Fibroblast of pulmonary artery (primary cell): ENCODE results near the gene RGS12.

Experiments
- DNase-seq: peaks from one replicate; pipeline ENCODE4 v3.0.0-alpha.2; 2010; ENCODE audit warnings: low read depth
- H3K4me3 ChIP-seq: replicated peaks from 2 replicates; pipeline ENCODE4 v1.5.1; 2011; ENCODE audit warnings: low read depth, mild to moderate bottlenecking, control low read depth, low read length, moderate library complexity
- TF ChIP-seq, protein P1 (sequence below): IDR thresholded peaks from 2 replicates; pipeline ENCODE4 v1.5.1; 2011; ENCODE audit warnings: mild to moderate bottlenecking, control low read depth, low read length, inconsistent platforms; ENCODE audit errors: missing control alignments

Gene RGS12

DNA sequence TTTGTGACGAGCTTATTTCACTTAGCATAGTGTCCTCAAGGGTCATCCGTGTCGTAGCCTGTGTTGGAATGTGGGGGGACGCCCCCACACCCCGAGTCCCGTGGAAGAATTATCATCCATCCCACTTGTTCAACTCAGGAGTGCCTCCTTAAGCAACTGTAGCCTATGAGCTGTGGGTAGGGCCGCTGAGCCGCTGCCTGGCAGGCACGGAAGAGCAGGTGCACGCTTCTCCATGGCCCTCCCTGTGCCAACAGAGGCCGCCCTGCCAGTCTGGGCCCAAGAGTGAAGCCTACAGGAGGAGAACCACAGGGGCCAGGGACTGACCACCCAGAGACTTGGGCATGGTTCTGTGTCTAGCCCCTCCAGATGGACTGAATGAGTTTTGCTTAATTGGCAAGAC lies 2.3 kb upstream of the RGS12 start:
- no peak for DNase-seq
- TF ChIP-seq, protein P1, sequence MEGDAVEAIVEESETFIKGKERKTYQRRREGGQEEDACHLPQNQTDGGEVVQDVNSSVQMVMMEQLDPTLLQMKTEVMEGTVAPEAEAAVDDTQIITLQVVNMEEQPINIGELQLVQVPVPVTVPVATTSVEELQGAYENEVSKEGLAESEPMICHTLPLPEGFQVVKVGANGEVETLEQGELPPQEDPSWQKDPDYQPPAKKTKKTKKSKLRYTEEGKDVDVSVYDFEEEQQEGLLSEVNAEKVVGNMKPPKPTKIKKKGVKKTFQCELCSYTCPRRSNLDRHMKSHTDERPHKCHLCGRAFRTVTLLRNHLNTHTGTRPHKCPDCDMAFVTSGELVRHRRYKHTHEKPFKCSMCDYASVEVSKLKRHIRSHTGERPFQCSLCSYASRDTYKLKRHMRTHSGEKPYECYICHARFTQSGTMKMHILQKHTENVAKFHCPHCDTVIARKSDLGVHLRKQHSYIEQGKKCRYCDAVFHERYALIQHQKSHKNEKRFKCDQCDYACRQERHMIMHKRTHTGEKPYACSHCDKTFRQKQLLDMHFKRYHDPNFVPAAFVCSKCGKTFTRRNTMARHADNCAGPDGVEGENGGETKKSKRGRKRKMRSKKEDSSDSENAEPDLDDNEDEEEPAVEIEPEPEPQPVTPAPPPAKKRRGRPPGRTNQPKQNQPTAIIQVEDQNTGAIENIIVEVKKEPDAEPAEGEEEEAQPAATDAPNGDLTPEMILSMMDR: no peak
- no peak overlapping the region for H3K4me3 ChIP-seq

DNA sequence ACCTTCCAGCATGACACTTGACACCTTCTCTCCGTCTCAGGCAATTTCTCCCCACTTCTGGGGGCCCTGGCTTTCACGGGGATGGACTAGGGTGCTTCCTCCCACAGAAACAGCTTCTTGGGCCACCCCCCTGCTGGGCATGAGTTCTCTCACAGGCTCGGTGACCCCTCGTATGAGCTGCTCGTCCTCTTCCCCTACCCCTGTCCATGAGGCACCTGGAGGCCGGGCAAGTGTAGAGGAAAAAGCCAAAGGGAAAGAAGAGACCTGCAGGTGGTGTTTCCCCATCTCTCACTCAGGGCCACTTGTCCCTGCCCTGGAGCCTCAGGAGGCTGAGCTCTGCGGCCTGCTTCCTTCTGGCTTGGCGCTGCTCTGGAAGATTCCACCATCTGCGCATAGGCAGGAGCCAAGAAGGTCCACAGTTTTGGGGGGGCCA lies 1.9 kb upstream of the RGS12 start:
- TF ChIP-seq, protein P1: no peak
- DNase-seq: no peak
- no peak overlapping the region for H3K4me3 ChIP-seq

DNA sequence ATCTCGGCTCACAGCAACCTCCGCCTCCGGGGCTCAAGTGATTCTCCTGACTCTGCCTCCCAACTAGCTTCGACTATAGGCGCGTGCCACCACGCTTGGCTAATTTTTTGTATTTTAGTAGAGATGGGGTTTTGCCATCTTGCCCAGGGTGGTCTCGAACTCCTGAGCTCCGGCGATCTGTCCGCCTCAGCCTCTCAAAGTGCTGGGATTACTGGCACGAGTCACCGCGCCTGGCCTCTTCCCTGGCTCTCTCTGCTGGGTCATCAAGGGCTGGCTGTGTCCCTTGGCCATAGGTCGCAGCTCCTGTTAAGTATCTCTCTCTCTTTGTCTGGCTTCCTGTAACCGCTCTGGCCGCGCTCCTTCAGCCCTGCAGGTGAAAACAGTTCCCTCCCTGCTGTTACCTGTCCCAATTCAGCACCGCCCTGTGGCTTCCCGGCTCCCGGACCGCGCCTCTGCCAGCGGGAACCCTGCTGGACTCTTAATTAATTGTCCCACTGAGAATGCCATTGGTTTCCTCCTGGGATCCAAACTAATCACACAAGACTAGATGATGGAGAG lies 1.3 kb upstream of the RGS12 start:
- H3K4me3 ChIP-seq: peak overlapping the region; percentile 77
- no peak for DNase-seq
- TF ChIP-seq, protein P1: no peak

DNA sequence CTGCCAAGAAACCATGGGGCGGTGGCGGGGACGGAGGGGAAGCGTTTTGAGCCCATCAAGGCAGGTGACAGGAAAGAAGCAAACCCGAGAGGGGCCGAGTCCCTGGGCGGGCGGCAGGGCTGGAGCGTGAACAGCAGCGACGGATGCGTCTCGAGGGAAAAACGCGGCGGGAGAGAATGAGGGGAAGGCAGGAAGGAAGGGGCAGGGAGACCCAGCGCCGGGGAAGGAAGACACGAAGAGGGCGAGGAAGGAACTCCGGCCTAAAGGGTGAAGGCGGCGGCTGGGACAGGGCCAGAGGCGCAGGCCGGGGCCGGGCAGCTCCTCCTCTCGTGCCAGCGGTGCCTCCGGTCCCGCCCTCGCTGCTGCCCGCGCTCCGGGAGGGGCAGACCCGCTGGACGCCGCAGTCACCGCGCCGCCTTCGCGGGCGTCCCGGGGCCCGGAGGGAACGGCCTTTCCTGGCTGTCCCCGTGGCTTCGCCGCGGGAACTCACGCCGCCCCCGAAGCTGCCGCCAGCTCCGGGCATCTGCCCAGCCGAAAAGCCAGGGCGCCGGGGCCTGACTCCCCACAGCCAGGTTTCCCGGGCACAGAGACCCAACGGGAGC lies 751 bp upstream of the RGS12 start:
- DNase-seq: peak; percentile 24
- TF ChIP-seq, protein P1: no peak
- peak overlapping the region; percentile 77 for H3K4me3 ChIP-seq

DNA sequence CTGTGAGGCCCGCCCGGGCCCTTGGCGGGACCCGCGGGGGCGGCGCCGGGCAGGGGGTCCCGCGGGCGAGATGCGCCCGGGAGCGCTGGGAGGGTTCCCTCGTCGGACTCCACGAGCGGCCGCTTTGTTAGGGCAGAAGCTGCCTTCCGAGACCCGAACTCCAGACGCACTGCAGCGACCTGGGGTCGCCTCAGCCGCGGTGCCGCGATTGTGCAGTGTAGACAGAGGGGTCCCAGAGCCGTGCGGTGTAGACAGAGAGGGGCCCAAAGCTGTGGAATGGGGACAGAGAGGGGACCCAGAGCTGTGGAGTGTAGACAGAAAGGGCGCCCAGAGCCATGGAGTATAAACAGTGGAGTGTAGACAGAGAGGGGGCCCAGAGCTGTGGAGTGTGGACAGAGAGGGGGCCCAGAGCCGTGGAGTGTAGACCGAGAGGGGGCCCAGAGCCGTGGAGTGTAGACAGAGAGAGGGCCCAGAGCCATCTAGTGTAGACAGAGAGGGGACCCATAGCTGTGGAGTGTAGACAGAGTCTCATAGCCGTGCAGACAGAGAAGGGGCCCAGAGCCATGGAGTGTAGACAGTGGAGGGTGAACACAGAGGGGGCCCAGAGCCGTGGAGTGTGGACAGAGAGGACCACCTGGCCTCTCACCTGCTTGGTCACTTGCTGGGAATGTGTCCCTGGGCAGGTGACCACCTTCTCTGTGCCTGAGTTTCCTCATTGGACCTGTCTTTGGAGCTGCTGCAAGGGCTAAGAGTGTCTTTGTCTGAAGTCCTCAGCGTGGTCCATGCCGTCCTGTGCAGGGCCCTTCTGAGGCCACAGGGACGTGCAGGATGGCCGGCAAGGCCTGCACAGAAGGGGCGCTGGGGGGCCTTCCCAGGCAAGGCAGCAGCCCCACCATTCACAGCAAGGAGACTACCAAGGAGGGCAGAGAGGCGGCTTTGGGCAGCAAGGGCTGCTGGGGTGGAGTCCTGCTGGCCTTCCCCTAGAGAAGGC lies 875 bp downstream of the RGS12 start:
- TF ChIP-seq, protein P1: no peak
- H3K4me3 ChIP-seq: peak overlapping the region; percentile 76
- DNase-seq: no peak

DNA sequence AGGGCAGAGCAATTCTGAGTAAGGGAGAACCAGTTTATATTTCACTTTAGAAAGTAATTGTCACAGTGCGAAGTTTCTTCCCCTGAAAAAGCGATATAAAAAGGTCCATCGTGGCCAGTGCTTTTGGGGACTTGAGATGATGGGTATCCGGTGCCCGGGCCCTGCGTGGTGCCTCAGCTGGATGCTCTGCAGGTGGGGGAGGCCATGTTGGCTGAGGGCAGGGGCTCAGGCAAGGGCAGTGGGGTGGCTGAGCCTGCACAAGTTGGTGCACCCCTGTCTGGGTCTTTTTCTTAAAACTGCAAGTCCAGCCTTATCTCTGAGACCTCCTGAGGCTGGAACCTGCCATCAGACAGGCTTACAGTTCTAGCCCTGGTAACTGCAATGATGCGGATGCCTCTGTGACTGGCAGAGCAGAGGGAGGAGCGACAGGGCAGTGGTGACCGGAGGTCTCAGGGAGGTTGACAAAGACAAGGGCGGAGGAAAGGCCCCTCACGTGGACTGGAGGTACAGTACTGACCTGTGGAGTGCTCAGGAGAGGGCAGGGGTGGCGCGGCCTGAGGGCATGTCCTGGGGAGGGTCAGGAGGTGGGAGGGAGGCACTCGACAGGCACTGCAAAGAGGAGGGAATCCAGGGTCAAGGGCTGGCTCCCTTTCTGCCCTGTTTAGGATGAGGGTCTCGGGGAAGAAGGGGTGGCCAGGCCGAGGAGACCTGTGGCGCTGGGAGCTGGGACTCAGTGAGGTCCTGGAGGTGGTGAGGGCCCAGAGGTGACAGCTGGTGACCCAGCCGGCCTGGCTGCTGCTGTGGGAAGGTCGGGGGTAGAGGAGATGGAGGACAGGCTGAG lies 1.8 kb downstream of the RGS12 start:
- H3K4me3 ChIP-seq: peak overlapping the region; percentile 76
- TF ChIP-seq, protein P1: no peak
- DNase-seq: no peak
